Skin epidermis (tissue), 12 donors: ENCODE results near the gene MFAP1.
"Not testable (repeated sequence)": the region's sequence is repeated elsewhere in the genome, so short reads cannot be mapped to it uniquely, and the experiment has no call there.

Experiments used
- H3K27ac ChIP-seq, 21 experiments: fragments of 200-600 bp; sonication (generic) in 11 of 21; one replicate each; pipeline ENCODE4 v1.5.0; 2020; ENCODE audit warnings: mild to moderate bottlenecking in 3 of 21, inconsistent platforms in 2 of 21, moderate library complexity in 2 of 21
- H3K4me3 ChIP-seq, 7 experiments: fragments of 200-600 bp; sonication (generic) in 2 of 7; one replicate each; pipeline ENCODE4 v1.5.0; 2020; ENCODE audit warnings: inconsistent platforms in 2 of 7, mild to moderate bottlenecking in 2 of 7, moderate library complexity in 1 of 7

The MFAP1 gene

DNA sequence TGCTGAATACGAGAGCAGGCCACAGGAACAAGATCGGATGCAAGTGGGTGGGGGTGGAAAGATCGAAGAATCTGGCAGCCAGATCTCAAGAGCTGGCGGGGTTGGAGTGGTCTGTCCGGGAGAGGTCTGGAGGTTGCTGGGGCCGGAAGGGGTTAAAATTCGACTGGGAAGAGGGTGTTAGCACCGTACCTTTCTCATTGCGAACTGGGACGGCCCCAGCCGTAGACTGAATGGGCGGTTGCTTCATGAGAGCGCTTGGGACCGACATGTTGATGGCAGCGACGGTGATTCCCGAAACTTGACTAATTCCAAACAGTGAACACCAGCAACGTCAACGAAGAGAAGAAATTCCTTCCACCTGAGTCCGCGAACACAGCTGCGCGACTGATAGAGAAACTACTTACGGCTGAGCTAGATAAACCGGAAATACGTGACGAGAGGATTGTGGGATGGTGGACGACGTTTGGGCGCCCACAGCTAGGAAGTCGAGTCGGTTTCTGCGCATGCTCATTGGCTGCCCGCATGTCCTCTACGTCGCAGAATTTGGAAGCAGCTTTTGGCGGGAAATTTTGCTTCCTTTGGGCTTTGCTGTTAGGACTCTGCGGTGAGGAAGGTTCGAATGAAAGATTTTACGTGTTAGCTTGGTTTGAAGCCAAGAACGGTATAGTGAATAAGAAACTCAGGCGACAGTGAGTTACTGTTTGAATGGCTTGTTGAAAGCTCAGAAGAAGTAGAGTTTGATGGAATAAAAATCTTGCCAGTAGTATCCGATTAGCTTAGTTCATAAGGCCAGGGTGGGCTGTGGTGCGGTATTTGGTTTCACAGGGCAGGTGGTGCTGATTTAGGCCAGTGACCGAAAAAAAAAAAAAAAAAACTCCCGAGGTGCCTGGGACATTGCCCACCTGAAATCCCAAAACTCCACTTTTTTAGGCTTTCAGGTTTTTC lies at the start of gene MFAP1:
Gene MFAP1, minus strand, starts transcription at position 389 of the 945 bp plus-strand sequence. Its CDS starts 121 bp downstream, at position 268.
- H3K27ac ChIP-seq: peak within 1 kb of the TSS; percentile 67 to 96 (median 90)
- H3K4me3 ChIP-seq: peak within 1 kb of the TSS; percentile 58 to 80 (median 73)

- Histone ChIP-seq H3K27ac (no peak overlapping the region), H3K4me3 (no peak overlapping the region)
Observed at GRCh38 chr15:43873651-43874050, 49.2 kb upstream of the MFAP1 start.

DNA sequence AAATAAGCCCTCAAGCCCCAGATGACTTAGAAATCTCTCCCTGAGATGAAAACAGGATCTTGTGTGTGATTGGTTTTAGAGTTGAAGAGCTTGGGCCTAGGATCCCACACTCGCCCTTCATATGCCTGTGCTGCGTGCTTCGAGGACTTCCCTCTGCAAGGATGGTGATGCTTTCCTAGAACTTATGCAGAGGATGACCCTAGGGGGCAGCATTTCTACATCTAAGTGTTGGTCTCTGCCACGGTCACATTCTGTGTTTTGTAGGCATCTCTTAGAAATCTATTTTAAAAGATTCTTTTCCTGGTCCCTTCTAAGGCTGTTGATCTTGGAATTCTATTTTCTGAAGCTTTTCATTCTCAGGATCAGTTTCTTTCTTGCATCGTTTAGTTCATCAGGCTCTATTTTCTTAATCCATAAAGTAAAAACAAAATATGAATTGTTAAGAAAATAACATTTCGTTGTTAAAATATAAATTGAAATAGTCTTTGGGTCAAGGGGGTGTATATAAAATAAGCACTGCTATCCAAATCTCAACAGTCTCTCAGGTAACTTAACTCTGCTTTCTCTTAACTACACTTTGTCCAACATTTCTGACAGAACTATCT lies 48.0 kb upstream of the MFAP1 start:
- Histone ChIP-seq H3K4me3 (no peak overlapping the region), H3K27ac (no peak overlapping the region)

- Histone ChIP-seq H3K4me3 (no peak overlapping the region), H3K27ac (no peak overlapping the region)
Observed at GRCh38 chr15:43871835-43872234, 47.3 kb upstream of the MFAP1 start.

- H3K4me3 ChIP-seq: no peak overlapping the region
- H3K27ac ChIP-seq: no peak overlapping the region
Observed at GRCh38 chr15:43868406-43868805, 43.9 kb upstream of the MFAP1 start.

GRCh38 chr15:43867096-43867495 lies 42.6 kb upstream of the MFAP1 start:
- Histone ChIP-seq H3K27ac (no peak overlapping the region), H3K4me3 (no peak overlapping the region)

- not testable (repeated sequence) for H3K27ac ChIP-seq, H3K4me3 ChIP-seq
Observed at GRCh38 chr15:43866636-43867035, 42.1 kb upstream of the MFAP1 start.

DNA sequence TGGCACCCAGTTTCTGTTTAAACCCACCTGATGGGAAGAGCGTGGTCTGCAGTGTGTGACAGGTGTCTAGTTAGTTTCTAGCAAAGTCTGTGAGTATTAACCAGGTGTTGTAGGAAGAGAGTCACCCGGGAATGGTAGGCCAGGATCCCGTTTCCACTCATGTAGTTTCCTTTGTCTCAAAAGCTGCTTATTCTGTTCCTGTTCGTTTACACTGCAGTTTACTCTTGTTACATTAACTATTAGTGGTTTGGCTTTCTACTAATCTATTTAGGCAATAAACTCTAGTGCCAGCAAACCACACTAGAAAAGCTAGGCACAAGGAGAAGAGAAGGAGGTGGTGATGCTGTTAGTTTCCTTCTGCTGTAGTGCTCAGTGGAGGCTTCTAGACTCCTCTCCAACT lies 35.1 kb upstream of the MFAP1 start:
- no peak overlapping the region for H3K4me3 ChIP-seq
- no peak overlapping the region for H3K27ac ChIP-seq

DNA sequence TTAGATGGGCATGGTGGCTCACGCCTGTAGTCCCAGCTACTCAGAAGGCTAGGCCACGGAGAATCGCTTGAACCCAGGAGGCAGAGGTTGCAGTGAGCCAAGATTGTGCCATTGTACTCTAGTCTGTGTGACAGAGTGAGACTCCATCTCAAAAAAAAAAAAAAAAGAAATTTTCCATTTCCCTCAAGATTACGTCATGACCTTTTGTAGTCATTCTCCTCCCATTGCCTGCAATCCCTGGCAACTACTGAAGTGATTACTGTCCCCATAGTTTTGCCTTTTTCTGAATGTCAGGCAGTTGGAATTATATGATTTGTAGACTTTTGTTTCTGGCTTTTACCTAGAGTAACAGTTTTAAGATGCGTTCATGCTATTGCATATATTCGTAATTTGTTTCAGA lies 30.3 kb upstream of the MFAP1 start:
- no peak overlapping the region for H3K27ac ChIP-seq
- H3K4me3 ChIP-seq: no peak overlapping the region

GRCh38 chr15:43852607-43853006 lies 28.1 kb upstream of the MFAP1 start:
- H3K27ac ChIP-seq: no peak overlapping the region
- H3K4me3 ChIP-seq: no peak overlapping the region

DNA sequence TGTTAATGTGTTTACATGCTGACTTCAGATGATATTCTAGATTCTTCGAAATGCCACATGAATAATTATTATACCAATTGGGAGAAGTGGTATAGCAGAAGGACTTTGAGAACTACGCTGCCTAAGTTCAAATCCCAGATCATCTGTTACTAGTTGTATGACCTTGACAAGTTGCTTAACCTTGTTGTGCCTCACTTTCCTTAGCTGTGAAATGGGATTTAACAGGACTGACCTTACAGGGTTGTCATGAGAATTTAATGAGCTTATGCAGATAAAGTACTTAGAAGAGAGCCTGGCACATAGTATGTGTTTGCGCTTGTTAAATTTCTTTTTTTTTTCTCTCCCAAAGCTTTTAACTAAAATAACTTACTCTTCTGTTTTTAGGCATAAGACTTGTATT lies 26.8 kb upstream of the MFAP1 start:
- Histone ChIP-seq H3K4me3 (no peak overlapping the region), H3K27ac (no peak overlapping the region)

DNA sequence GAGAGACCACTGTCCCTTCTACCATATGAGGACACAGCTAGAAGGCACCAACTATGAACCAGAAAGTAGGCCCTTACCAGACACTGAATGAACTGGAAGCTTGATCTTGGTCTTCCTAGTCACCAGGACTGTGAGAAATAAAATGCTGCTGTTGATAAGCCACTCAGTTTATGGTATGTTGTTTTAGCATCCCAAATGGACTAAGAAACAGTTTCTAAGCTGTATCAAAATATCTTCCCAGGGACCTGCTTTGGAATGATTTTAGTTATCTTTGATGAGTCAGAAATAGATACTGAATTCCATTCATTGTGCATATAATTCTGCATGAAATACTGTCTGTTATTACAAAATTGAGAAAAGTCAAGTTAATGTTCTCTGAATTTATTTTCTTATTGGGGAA lies 20.9 kb upstream of the MFAP1 start:
- Histone ChIP-seq H3K27ac (no peak overlapping the region), H3K4me3 (no peak overlapping the region)

DNA sequence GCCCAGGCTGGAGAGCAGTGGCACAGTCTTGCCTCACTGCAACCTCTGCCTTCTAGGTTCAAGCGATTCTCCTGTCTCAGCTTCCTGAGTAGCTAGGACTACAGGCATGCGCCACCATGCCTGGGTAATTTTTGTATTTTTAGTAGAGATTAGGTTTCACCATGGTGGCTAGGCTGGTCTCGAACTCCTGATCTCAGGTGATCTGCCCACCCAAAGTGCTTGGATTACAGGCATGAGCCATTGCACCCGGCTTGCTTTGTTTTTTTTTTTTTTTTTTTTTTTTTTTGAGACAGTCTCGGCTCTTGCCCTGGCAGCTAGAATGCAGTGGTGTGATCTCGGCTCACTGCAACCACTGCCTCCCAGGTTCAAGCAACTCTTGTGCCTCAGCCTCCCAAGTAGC lies 8.0 kb upstream of the MFAP1 start:
- peak overlapping the region in 1 of 21 experiments; percentile 51 for H3K27ac ChIP-seq
- H3K4me3 ChIP-seq: not testable (repeated sequence)

GRCh38 chr15:43831519-43832052 lies 7.1 kb upstream of the MFAP1 start:
- H3K4me3 ChIP-seq: not testable (repeated sequence)
- peak overlapping the region in 1 of 21 experiments; percentile 51 for H3K27ac ChIP-seq

- not testable (repeated sequence) for H3K4me3 ChIP-seq
Observed at GRCh38 chr15:43830691-43831275, 6.3 kb upstream of the MFAP1 start.

DNA sequence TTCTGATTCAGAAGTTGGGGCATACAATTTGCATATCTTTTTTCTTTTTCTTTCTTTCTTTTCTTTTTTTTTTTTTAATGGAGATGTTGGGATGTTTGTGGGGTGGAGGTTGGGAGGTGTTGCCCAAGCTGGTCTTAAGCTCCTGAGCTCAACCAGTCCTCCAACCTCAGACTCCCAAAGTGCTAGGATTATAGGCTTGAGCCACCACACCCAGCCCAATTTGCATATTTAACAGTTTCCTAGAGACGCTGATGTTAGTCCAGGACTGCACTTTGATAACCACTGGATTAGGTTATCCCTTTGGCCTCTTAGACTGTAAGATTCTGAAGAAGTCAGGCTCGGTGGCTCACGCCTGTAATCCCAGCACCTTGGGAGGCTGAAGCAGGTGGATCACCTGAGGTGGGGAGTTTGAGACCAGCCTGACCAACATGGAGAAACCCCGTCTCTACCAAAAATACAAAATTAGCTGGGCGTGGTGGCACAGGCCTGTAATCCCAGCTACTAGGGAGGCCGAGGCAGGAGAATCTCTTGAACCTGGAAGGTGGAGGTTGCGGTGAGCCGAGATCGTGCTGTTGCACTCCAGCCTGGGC lies 5.6 kb upstream of the MFAP1 start:
- not testable (repeated sequence) for H3K27ac ChIP-seq, H3K4me3 ChIP-seq

More at GRCh38 chr15:43830691-43831275, 6.3 kb upstream of the MFAP1 start:
- not testable (repeated sequence) for H3K27ac ChIP-seq

GRCh38 chr15:43828061-43828657 lies 3.7 kb upstream of the MFAP1 start:
- Histone ChIP-seq H3K4me3 (peak overlapping the region in 3 of 7 experiments; percentile 4 to 52 (median 10)), H3K27ac (peak overlapping the region in 14 of 21 experiments; percentile 58 to 86 (median 76))

DNA sequence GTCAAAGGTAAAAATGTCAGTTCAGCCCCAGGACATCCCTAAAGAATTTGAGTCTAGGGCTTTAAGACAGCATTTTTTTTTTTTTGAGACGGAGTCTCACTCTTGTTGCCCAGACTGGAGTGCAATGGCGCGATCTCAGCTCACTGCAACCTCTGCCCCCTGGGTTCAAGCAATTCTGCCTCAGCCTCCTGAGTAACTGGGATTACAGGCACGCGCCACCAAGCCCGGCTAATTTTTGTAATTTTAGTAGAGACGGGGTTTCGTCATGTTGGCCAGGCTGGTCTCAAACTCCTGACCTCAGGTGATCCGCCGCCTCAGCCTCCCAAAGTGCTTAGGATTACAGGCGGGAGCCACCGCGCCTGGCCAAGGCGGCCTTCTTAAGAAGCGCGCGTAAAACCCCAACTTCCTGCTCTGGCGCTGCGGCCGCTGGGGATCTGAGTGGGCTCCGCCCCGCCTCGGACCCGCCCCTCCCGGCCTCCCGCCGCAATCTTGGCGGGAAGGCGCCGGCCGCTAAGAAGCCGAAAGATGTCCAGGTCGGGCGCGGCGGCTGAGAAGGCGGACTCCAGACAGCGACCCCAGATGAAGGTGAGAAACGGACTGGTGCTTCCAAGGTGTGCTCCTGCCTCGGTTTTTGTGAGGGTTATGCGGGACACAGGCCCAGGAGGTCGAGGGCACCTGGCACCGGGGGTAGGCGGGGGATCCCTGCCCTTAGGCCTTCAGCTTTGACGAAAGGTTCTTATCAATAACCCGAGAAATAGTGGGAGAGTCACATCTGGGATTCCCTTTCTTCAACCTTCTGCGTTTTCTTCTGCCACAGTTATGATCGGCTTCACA lies 2.2 kb upstream of the MFAP1 start, which contains the start of gene WDR76:
Gene WDR76, plus strand, starts transcription at position 495 of the 834 bp plus-strand sequence. Its CDS starts 31 bp downstream, at position 526.
- peak within 1 kb of the TSS in 20 of 21 experiments; percentile 10 to 86 (median 76) for H3K27ac ChIP-seq
- peak within 1 kb of the TSS; percentile 37 to 54 (median 50) for H3K4me3 ChIP-seq
